GM21390 (cell line): ENCODE results near the gene LRRC8D.

Experiments used
- ATAC-seq: cut with Tn5 transposase; IDR thresholded peaks from one replicate; pipeline ENCODE4 v1.9.1; 2021; ENCODE audit not compliant: unreplicated experiment

Gene LRRC8D

GRCh38 chr1:89806616-89807015, 14.2 kb upstream of the LRRC8D start:
- ATAC-seq: no peak

GRCh38 chr1:89807503-89807902, 13.3 kb upstream of the LRRC8D start:
- ATAC-seq: no peak

GRCh38 chr1:89807983-89808382, 12.8 kb upstream of the LRRC8D start:
- no peak for ATAC-seq

GRCh38 chr1:89808441-89809117, 12.3 kb upstream of the LRRC8D start:
- ATAC-seq: no peak

- no peak for ATAC-seq
These were observed 11.3 kb upstream of the LRRC8D start for GRCh38 chr1:89809556-89809955.

GRCh38 chr1:89810302-89810701, 10.5 kb upstream of the LRRC8D start:
- ATAC-seq: no peak

- no peak for ATAC-seq
These were observed 10.0 kb upstream of the LRRC8D start for GRCh38 chr1:89810880-89811279.

GRCh38 chr1:89812992-89813391, 7.8 kb upstream of the LRRC8D start:
- ATAC-seq: no peak

- no peak for ATAC-seq
These were observed 5.8 kb upstream of the LRRC8D start for GRCh38 chr1:89815040-89815439.

- ATAC-seq: peak; percentile 58
These were observed 5.2 kb upstream of the LRRC8D start for GRCh38 chr1:89815611-89816010.

- ATAC-seq: no peak
These were observed 4.5 kb upstream of the LRRC8D start for GRCh38 chr1:89816366-89816765.

- ATAC-seq: peak; percentile 61
These were observed 683 bp downstream of the LRRC8D start for GRCh38 chr1:89821322-89822108.

GRCh38 chr1:89822109-89822962, 1.5 kb downstream of the LRRC8D start:
- ATAC-seq: peak; percentile 0

- ATAC-seq: no peak
These were observed 2.3 kb downstream of the LRRC8D start for GRCh38 chr1:89822999-89823628.

- no peak for ATAC-seq
These were observed 3.0 kb downstream of the LRRC8D start for GRCh38 chr1:89823679-89824292.

- ATAC-seq: no peak
These were observed 5.8 kb downstream of the LRRC8D start for GRCh38 chr1:89826594-89826993.

- ATAC-seq: no peak
These were observed 6.5 kb downstream of the LRRC8D start for GRCh38 chr1:89827330-89827729.

- no peak for ATAC-seq
These were observed 7.1 kb downstream of the LRRC8D start for GRCh38 chr1:89827902-89828301.

GRCh38 chr1:89829186-89829585, 8.4 kb downstream of the LRRC8D start:
- no peak for ATAC-seq

GRCh38 chr1:89831462-89832120, 10.8 kb downstream of the LRRC8D start:
- ATAC-seq: no peak
